ENCODE measurements around the gene CDADC1. TPM values are rescaled to one million over a fixed set of nuclear protein-coding genes. Genes with fewer than 3 reads are reported as not detected.

CDADC1 gene
- total RNA-seq = 10 to 100 TPM; 13.0 to 13.3 TPM
- 1 to 10 TPM; 7.8 to 8.9 (median 8.8) TPM for polyA plus RNA-seq
- 9.5 to 15.6 (median 11.9) reads per million in 6 experiments for total RNA-seq

GRCh38 chr13:49247643-49248621, at the start of gene CDADC1:
Gene CDADC1, plus strand, starts transcription at chr13:49247925. Its CDS starts 113 bp downstream, at chr13:49248038.
- POLR2A ChIA-PET = interaction anchor here (0.6 to 2.7 kb wide), 10 partner anchors 9 to 443 kb away, joined by 3 to 16 read pairs (median 3); partner anchors contain the start of genes CAB39L, EBPL and SETDB2
- peak; percentile 74 to 79 for ATAC-seq
- peak; percentile 70 to 89 (median 75) for DNase-seq
- H3K27ac Mint-ChIP-seq = peak within 1 kb of the TSS; percentile 95 to 99 (median 97)
- H3K4me1 Mint-ChIP-seq = peaks cover 19 to 56% (median 40%) of the 10 kb centered on the region in 4 donors
- no peaks in the 10 kb centered on the region for H3K27me3 Mint-ChIP-seq
- peaks cover 0 to 13% (median 0%) of the 10 kb centered on the region in 3 donors for H3K36me3 Mint-ChIP-seq
- H3K4me3 Mint-ChIP-seq = peak within 1 kb of the TSS; percentile 96 to 99 (median 98)
- H3K9me3 Mint-ChIP-seq = no peaks in the 10 kb centered on the region

- H3K27ac Mint-ChIP-seq = peak overlapping the region in 2 of 10 donors; percentile 45 to 49
- H3K4me3 Mint-ChIP-seq = no peak overlapping the region
- no peak for ATAC-seq
- DNase-seq = no peak
- POLR2A ChIA-PET = no interaction called here
- H3K4me1 Mint-ChIP-seq = peaks cover 0 to 2% (median 0%) of the 10 kb centered on the region in 4 donors
- peaks cover 0 to 65% (median 16%) of the 10 kb centered on the region in 3 donors for H3K36me3 Mint-ChIP-seq
- H3K27me3 Mint-ChIP-seq = no peaks in the 10 kb centered on the region
- H3K9me3 Mint-ChIP-seq = no peaks in the 10 kb centered on the region
These were observed 41.1 kb upstream of the CDADC1 start for GRCh38 chr13:49206641-49207040.

- Mint-ChIP-seq H3K36me3 (peaks cover 0 to 49% (median 14%) of the 10 kb centered on the region in 3 donors), H3K4me1 (peaks cover 0 to 4% (median under 1%) of the 10 kb centered on the region in 4 donors), H3K27me3 (no peaks in the 10 kb centered on the region), H3K27ac (peak overlapping the region in 1 of 10 donors; percentile 43), H3K9me3 (no peaks in the 10 kb centered on the region), H3K4me3 (no peak overlapping the region)
- DNase-seq (no peak), ATAC-seq (no peak)
- POLR2A ChIA-PET = no interaction called here
These were observed 39.1 kb upstream of the CDADC1 start for GRCh38 chr13:49208619-49209018.

GRCh38 chr13:49210114-49210513, 37.6 kb upstream of the CDADC1 start:
- no peak for DNase-seq
- POLR2A ChIA-PET = no interaction called here
- H3K36me3 Mint-ChIP-seq = peaks cover 0 to 35% (median 9%) of the 10 kb centered on the region in 3 donors
- H3K27ac Mint-ChIP-seq = peak overlapping the region in 1 of 10 donors; percentile 26
- no peak for ATAC-seq
- peaks cover 0 to 1% (median 0%) of the 10 kb centered on the region in 9 donors for H3K9me3 Mint-ChIP-seq
- peaks cover 5 to 18% (median 8%) of the 10 kb centered on the region in 4 donors for H3K4me1 Mint-ChIP-seq
- no peak overlapping the region for H3K4me3 Mint-ChIP-seq
- H3K27me3 Mint-ChIP-seq = no peaks in the 10 kb centered on the region

GRCh38 chr13:49210669-49211068, 37.1 kb upstream of the CDADC1 start:
- H3K9me3 Mint-ChIP-seq = peaks cover 0 to 2% (median 0%) of the 10 kb centered on the region in 9 donors
- POLR2A ChIA-PET = no interaction called here
- H3K36me3 Mint-ChIP-seq = peaks cover 0 to 31% (median 9%) of the 10 kb centered on the region in 3 donors
- H3K27ac Mint-ChIP-seq = peak overlapping the region in 3 of 10 donors; percentile 31 to 52 (median 37)
- no peak for DNase-seq
- no peak overlapping the region for H3K4me3 Mint-ChIP-seq
- no peaks in the 10 kb centered on the region for H3K27me3 Mint-ChIP-seq
- H3K4me1 Mint-ChIP-seq = peaks cover 7 to 22% (median 11%) of the 10 kb centered on the region in 4 donors
- ATAC-seq = no peak

- no peak overlapping the region for H3K4me3 Mint-ChIP-seq
- H3K36me3 Mint-ChIP-seq = peaks cover 2 to 11% (median 5%) of the 10 kb centered on the region in 3 donors
- no peak for DNase-seq
- POLR2A ChIA-PET = no interaction called here
- no peak for ATAC-seq
- H3K27me3 Mint-ChIP-seq = peaks cover 15 to 23% (median 18%) of the 10 kb centered on the region in 5 donors
- H3K27ac Mint-ChIP-seq = peak overlapping the region in 1 of 10 donors; percentile 24
- H3K9me3 Mint-ChIP-seq = peaks cover 0 to 3% (median 0%) of the 10 kb centered on the region in 9 donors
- peaks cover 10 to 29% (median 14%) of the 10 kb centered on the region in 4 donors for H3K4me1 Mint-ChIP-seq
These were observed 34.2 kb upstream of the CDADC1 start for GRCh38 chr13:49213539-49213938.

- Mint-ChIP-seq H3K36me3 (peaks cover 2 to 12% (median 2%) of the 10 kb centered on the region in 3 donors), H3K27ac (peak overlapping the region in 6 of 10 donors; percentile 30 to 83 (median 62)), H3K27me3 (peaks cover 20 to 31% (median 25%) of the 10 kb centered on the region in 5 donors), H3K4me1 (peaks cover 10 to 29% (median 15%) of the 10 kb centered on the region in 4 donors), H3K4me3 (peak overlapping the region in 3 of 10 donors; percentile 7 to 31 (median 21)), H3K9me3 (peaks cover 0 to 3% (median 0%) of the 10 kb centered on the region in 9 donors)
- DNase-seq (no peak), ATAC-seq (no peak)
- POLR2A ChIA-PET = interaction anchor here (1.3 kb wide), 1 partner anchor 33 kb away, joined by 5 read pairs; the partner anchor contains the start of gene CDADC1
These were observed 33.5 kb upstream of the CDADC1 start for GRCh38 chr13:49213997-49214916.

GRCh38 chr13:49214917-49215376, 32.8 kb upstream of the CDADC1 start:
- peak overlapping the region in 5 of 10 donors; percentile 21 to 67 (median 32) for H3K4me3 Mint-ChIP-seq
- H3K4me1 Mint-ChIP-seq = peaks cover 10 to 35% (median 19%) of the 10 kb centered on the region in 4 donors
- POLR2A ChIA-PET = interaction anchor here (1.3 kb wide), 1 partner anchor 33 kb away, joined by 5 read pairs; the partner anchor contains the start of gene CDADC1
- peak overlapping the region in 8 of 10 donors; percentile 30 to 83 (median 65) for H3K27ac Mint-ChIP-seq
- peaks cover 0 to 12% (median 0%) of the 10 kb centered on the region in 3 donors for H3K36me3 Mint-ChIP-seq
- DNase-seq (peak in 8 of 10 donors; percentile 6 to 50 (median 34)), ATAC-seq (peak; percentile 81 to 91)
- peaks cover 0 to 3% (median 0%) of the 10 kb centered on the region in 9 donors for H3K9me3 Mint-ChIP-seq
- H3K27me3 Mint-ChIP-seq = peaks cover 24 to 36% (median 30%) of the 10 kb centered on the region in 5 donors

- H3K27me3 Mint-ChIP-seq = peaks cover 25 to 41% (median 32%) of the 10 kb centered on the region in 5 donors
- ATAC-seq (no peak), DNase-seq (no peak)
- POLR2A ChIA-PET = no interaction called here
- peak overlapping the region in 1 of 10 donors; percentile 41 for H3K27ac Mint-ChIP-seq
- H3K4me1 Mint-ChIP-seq = peaks cover 11 to 37% (median 22%) of the 10 kb centered on the region in 4 donors
- H3K36me3 Mint-ChIP-seq = peaks cover 0 to 12% (median 2%) of the 10 kb centered on the region in 3 donors
- peaks cover 0 to 3% (median 0%) of the 10 kb centered on the region in 9 donors for H3K9me3 Mint-ChIP-seq
- no peak overlapping the region for H3K4me3 Mint-ChIP-seq
These were observed 31.4 kb upstream of the CDADC1 start for GRCh38 chr13:49216334-49216733.

GRCh38 chr13:49217962-49218492, 29.7 kb upstream of the CDADC1 start:
- Mint-ChIP-seq H3K27me3 (peaks cover 37 to 57% (median 48%) of the 10 kb centered on the region in 5 donors), H3K4me3 (peak overlapping the region in 6 of 10 donors; percentile 7 to 71 (median 55)), H3K4me1 (peaks cover 11 to 40% (median 23%) of the 10 kb centered on the region in 4 donors), H3K9me3 (peaks cover 0 to 3% (median 0%) of the 10 kb centered on the region in 9 donors), H3K27ac (peak overlapping the region in 1 of 10 donors; percentile 65), H3K36me3 (peaks cover 0 to 12% (median 2%) of the 10 kb centered on the region in 3 donors)
- ATAC-seq (no peak), DNase-seq (no peak)
- POLR2A ChIA-PET = no interaction called here

GRCh38 chr13:49218493-49219051, 29.2 kb upstream of the CDADC1 start:
- POLR2A ChIA-PET = no interaction called here
- peak overlapping the region in 2 of 10 donors; percentile 57 to 65 for H3K27ac Mint-ChIP-seq
- peak overlapping the region in 7 of 10 donors; percentile 7 to 81 (median 68) for H3K4me3 Mint-ChIP-seq
- peaks cover 37 to 57% (median 48%) of the 10 kb centered on the region in 5 donors for H3K27me3 Mint-ChIP-seq
- peaks cover 0 to 3% (median 0%) of the 10 kb centered on the region in 9 donors for H3K9me3 Mint-ChIP-seq
- peaks cover 11 to 37% (median 23%) of the 10 kb centered on the region in 4 donors for H3K4me1 Mint-ChIP-seq
- peaks cover 0 to 12% (median 2%) of the 10 kb centered on the region in 3 donors for H3K36me3 Mint-ChIP-seq
- DNase-seq (no peak), ATAC-seq (no peak)

Data from naive thymus-derived CD8-positive, alpha-beta T cell (primary cell).